BLaER1 treated with 17β-estradiol and CSF1 and Interleukin-3, amounts not matched to agents 10 nM and 100 nM (cell line): ENCODE results near the gene PXT1.
A peak's percentile ranks its signal among the peaks of the same experiment; 100 is the strongest.

Source experiments
- H3K27ac ChIP-seq, 11 experiments: shearing (Covaris generic); formaldehyde crosslinking; 2 replicates each; pipeline ENCODE4 v1.8.1; 2022
- H3K27me3 ChIP-seq, 11 experiments: shearing (Covaris generic); formaldehyde crosslinking; 2 replicates each; pipeline ENCODE4 v1.8.1; 2022
- H3K36me3 ChIP-seq, 11 experiments: shearing (Covaris generic); formaldehyde crosslinking; 2 replicates each; pipeline ENCODE4 v1.8.1; 2022
- H3K4me1 ChIP-seq, 10 experiments: shearing (Covaris generic); formaldehyde crosslinking; 2 replicates each; pipeline ENCODE4 v1.8.1; 2022
- H3K4me2 ChIP-seq, 11 experiments: shearing (Covaris generic); formaldehyde crosslinking; 2 replicates each; pipeline ENCODE4 v1.8.1; 2022
- H3K4me3 ChIP-seq, 10 experiments: shearing (Covaris generic); formaldehyde crosslinking; 2 replicates each; pipeline ENCODE4 v1.8.1; 2022
- H3K9ac ChIP-seq, 11 experiments: shearing (Covaris generic); formaldehyde crosslinking; 2 replicates each; pipeline ENCODE4 v1.8.1; 2022
- H3K9me3 ChIP-seq, 11 experiments: shearing (Covaris generic); formaldehyde crosslinking; replicated peaks in 1 of 11; 2 replicates each; pipeline ENCODE4 v1.8.1; 2022
- H4K20me1 ChIP-seq, 11 experiments: shearing (Covaris generic); formaldehyde crosslinking; 2 replicates each; pipeline ENCODE4 v1.8.1; 2022
- Cebpa-rat ChIP-seq, 11 experiments: shearing (Covaris generic); IDR thresholded peaks; 2 replicates each; pipeline ENCODE4 v1.8.1; 2022

Gene PXT1

GRCh38 chr6:36442103-36442670 is 467 bp downstream of the PXT1 start:
- peaks cover 33 to 51% (median 39%) of the 10 kb centered on the region in 10 experiments for H3K4me1 ChIP-seq
- no peak for TF ChIP-seq Cebpa-rat (IDR thresholded peaks at IDR 0.05)

GRCh38 chr6:36441307-36441894 is 1.3 kb downstream of the PXT1 start:
- TF ChIP-seq Cebpa-rat (IDR thresholded peaks at IDR 0.05) = 0 out of 22 replicates have a peak, but pooled peaks of 1 of the 11 experiments have one; percentile 20
- no peaks in the 10 kb centered on the region for H3K9me3 ChIP-seq
- no peaks in the 10 kb centered on the region for H3K27me3 ChIP-seq
- H3K27ac ChIP-seq = peak overlapping the region; percentile 86 to 97 (median 95)
- H4K20me1 ChIP-seq = peaks cover 0 to 21% (median 10%) of the 10 kb centered on the region in 11 experiments; a peak in 11 of 22 replicates
- peaks cover 0 to 14% (median 1%) of the 10 kb centered on the region in 11 experiments; a peak in 11 of 22 replicates for H3K36me3 ChIP-seq
- peak overlapping the region; percentile 84 to 96 (median 94) for H3K4me2 ChIP-seq
- peaks cover 33 to 51% (median 39%) of the 10 kb centered on the region in 10 experiments for H3K4me1 ChIP-seq
- H3K4me3 ChIP-seq = peak overlapping the region in 5 of 10 experiments; percentile 22 to 91 (median 84); a peak in 5 of 20 replicates
- H3K9ac ChIP-seq = peak overlapping the region; percentile 4 to 97 (median 93); a peak in 16 of 22 replicates

More at GRCh38 chr6:36442103-36442670, 467 bp downstream of the PXT1 start:
- H3K4me3 ChIP-seq = peak overlapping the region; percentile 80 to 99 (median 88)
- H3K4me2 ChIP-seq = peak overlapping the region; percentile 84 to 96 (median 94)
- peak overlapping the region; percentile 86 to 97 (median 95) for H3K27ac ChIP-seq
- peaks cover 3 to 22% (median 9%) of the 10 kb centered on the region in 11 experiments; a peak in 18 of 22 replicates for H3K36me3 ChIP-seq
- peaks cover 0 to 26% (median 10%) of the 10 kb centered on the region in 11 experiments; a peak in 11 of 22 replicates for H4K20me1 ChIP-seq
- no peaks in the 10 kb centered on the region for H3K27me3 ChIP-seq
- H3K9me3 ChIP-seq = peaks cover 0 to 5% (median 2%) of the 10 kb centered on the region in 11 experiments; a peak in 12 of 22 replicates
- peak overlapping the region; percentile 92 to 97 (median 94) for H3K9ac ChIP-seq

- peaks cover 15 to 20% (median 19%) of the 10 kb centered on the region in 10 experiments for H3K4me1 ChIP-seq
- H3K9me3 ChIP-seq = no peaks in the 10 kb centered on the region
- no peak overlapping the region for H3K4me3 ChIP-seq
- H3K9ac ChIP-seq = no peak overlapping the region
- H3K4me2 ChIP-seq = no peak overlapping the region
- no peaks in the 10 kb centered on the region for H3K27me3 ChIP-seq
- H3K27ac ChIP-seq = no peak overlapping the region
- H3K36me3 ChIP-seq = no peaks in the 10 kb centered on the region
- TF ChIP-seq Cebpa-rat (IDR thresholded peaks at IDR 0.05) = no peak
- no peaks in the 10 kb centered on the region for H4K20me1 ChIP-seq
Measured at GRCh38 chr6:36436466-36436865, 6.2 kb downstream of the PXT1 start.

- no peak for TF ChIP-seq Cebpa-rat (IDR thresholded peaks at IDR 0.05)
- no peaks in the 10 kb centered on the region for H3K36me3 ChIP-seq
- H3K27ac ChIP-seq = no peak overlapping the region
- no peaks in the 10 kb centered on the region for H4K20me1 ChIP-seq
- peak overlapping the region in 7 of 11 experiments; percentile 3 to 43 (median 21); a peak in 7 of 22 replicates for H3K4me2 ChIP-seq
- no peak overlapping the region for H3K4me3 ChIP-seq
- H3K9ac ChIP-seq = no peak overlapping the region
- no peaks in the 10 kb centered on the region for H3K9me3 ChIP-seq
- no peaks in the 10 kb centered on the region for H3K27me3 ChIP-seq
- peaks cover 0 to 12% (median 8%) of the 10 kb centered on the region in 10 experiments; a peak in 11 of 20 replicates for H3K4me1 ChIP-seq
Measured at GRCh38 chr6:36432151-36432671, 10.4 kb downstream of the PXT1 start.

GRCh38 chr6:36431197-36431596 is 11.5 kb downstream of the PXT1 start:
- H3K4me2 ChIP-seq = no peak overlapping the region
- no peak for TF ChIP-seq Cebpa-rat (IDR thresholded peaks at IDR 0.05)
- H3K9ac ChIP-seq = 0 out of 22 replicates have a peak overlapping the region, but pooled peaks of 1 of the 11 experiments have one; percentile 19
- no peak overlapping the region for H3K27ac ChIP-seq
- no peak overlapping the region for H3K4me3 ChIP-seq
- no peaks in the 10 kb centered on the region for H3K27me3 ChIP-seq
- no peaks in the 10 kb centered on the region for H3K9me3 ChIP-seq
- peaks cover 0 to 12% (median 8%) of the 10 kb centered on the region in 10 experiments; a peak in 11 of 20 replicates for H3K4me1 ChIP-seq
- H4K20me1 ChIP-seq = no peaks in the 10 kb centered on the region
- no peaks in the 10 kb centered on the region for H3K36me3 ChIP-seq

- no peak overlapping the region for H3K4me3 ChIP-seq
- H3K27me3 ChIP-seq = no peaks in the 10 kb centered on the region
- H3K27ac ChIP-seq = no peak overlapping the region
- no peaks in the 10 kb centered on the region for H3K9me3 ChIP-seq
- no peak for TF ChIP-seq Cebpa-rat (IDR thresholded peaks at IDR 0.05)
- H4K20me1 ChIP-seq = no peaks in the 10 kb centered on the region
- H3K4me2 ChIP-seq = no peak overlapping the region
- peaks cover 0 to 12% (median 8%) of the 10 kb centered on the region in 10 experiments; a peak in 11 of 20 replicates for H3K4me1 ChIP-seq
- H3K9ac ChIP-seq = no peak overlapping the region
- no peaks in the 10 kb centered on the region for H3K36me3 ChIP-seq
Measured at GRCh38 chr6:36430351-36430750, 12.3 kb downstream of the PXT1 start.

- H3K9ac ChIP-seq = no peak overlapping the region
- H3K27me3 ChIP-seq = no peaks in the 10 kb centered on the region
- no peak overlapping the region for H3K4me2 ChIP-seq
- H3K36me3 ChIP-seq = no peaks in the 10 kb centered on the region
- H3K9me3 ChIP-seq = no peaks in the 10 kb centered on the region
- no peak overlapping the region for H3K27ac ChIP-seq
- H3K4me3 ChIP-seq = no peak overlapping the region
- H4K20me1 ChIP-seq = no peaks in the 10 kb centered on the region
- TF ChIP-seq Cebpa-rat (IDR thresholded peaks at IDR 0.05) = no peak
- peaks cover 0 to 13% (median 9%) of the 10 kb centered on the region in 10 experiments; a peak in 16 of 20 replicates for H3K4me1 ChIP-seq
Measured at GRCh38 chr6:36428911-36429310, 13.7 kb downstream of the PXT1 start.

GRCh38 chr6:36426622-36427021 is 16.0 kb downstream of the PXT1 start:
- TF ChIP-seq Cebpa-rat (IDR thresholded peaks at IDR 0.05) = no peak
- Histone ChIP-seq H3K36me3 (no peaks in the 10 kb centered on the region), H3K4me3 (no peak overlapping the region), H3K4me2 (no peak overlapping the region), H4K20me1 (no peaks in the 10 kb centered on the region), H3K4me1 (peaks cover 8 to 16% (median 15%) of the 10 kb centered on the region in 10 experiments; a peak in 19 of 20 replicates), H3K9me3 (no peaks in the 10 kb centered on the region), H3K27ac (no peak overlapping the region), H3K9ac (no peak overlapping the region), H3K27me3 (no peaks in the 10 kb centered on the region)
